HG03095 (cell line): Measurements from ENCODE around the gene IFITM2.
"Not testable (repeated sequence)": the region's sequence is repeated elsewhere in the genome, so short reads cannot be mapped to it uniquely, and the experiment has no call there.

Source experiments
- ATAC-seq: cut with Tn5 transposase; IDR thresholded peaks from one replicate; pipeline ENCODE4 v1.9.1; 2021; ENCODE audit warnings: moderate library complexity; ENCODE audit not compliant: unreplicated experiment

The IFITM2 gene

GRCh38 chr11:324156-324555 lies 16.5 kb downstream of the IFITM2 start:
- no peak for ATAC-seq

DNA sequence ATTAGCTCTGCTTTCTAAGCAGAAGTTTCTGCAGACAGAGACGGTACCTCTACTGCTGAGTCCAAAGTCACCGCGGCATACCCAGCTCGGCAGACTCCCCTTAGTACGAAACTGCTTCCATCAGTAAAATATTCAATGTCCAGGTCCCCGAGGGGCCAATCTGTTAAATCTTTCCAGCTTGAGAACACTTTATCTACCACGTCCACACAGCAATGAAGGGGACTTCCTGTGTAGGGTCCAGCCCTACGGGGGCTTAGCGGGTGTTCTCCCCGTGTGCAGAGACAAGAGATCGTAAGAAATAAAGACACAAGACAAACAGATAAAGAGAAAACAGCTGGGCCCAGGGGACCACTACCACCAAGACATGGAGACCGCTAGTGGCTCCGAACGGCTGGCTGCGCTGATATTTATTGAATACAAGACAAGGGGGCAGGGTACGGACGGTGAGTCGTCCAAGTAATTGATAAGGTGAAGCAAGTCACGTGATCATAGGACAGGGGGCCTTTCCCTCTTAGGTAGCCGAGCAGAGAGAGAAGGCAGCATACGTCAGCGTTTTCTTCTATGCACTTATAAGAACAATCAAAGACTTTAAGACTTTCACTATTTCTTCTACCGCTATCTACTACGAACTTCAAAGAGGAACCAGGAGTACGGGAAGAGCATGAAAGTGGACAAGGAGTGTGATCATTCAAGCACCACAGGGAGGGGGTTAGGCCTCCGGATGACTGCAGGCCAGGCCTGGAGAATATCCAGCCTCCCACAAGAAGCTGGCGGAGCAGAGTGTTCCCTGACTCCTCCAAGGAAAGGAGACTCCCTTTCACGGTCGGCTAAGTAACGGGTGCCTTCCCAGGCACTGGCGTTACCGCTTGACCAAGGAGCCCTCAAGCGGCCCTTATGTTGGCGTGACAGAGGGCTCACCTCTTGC lies 17.2 kb downstream of the IFITM2 start:
- ATAC-seq = not testable (repeated sequence)

GRCh38 chr11:325796-326591 lies 18.4 kb downstream of the IFITM2 start:
- no peak for ATAC-seq

GRCh38 chr11:326592-326841 lies 18.9 kb downstream of the IFITM2 start:
- no peak for ATAC-seq

DNA sequence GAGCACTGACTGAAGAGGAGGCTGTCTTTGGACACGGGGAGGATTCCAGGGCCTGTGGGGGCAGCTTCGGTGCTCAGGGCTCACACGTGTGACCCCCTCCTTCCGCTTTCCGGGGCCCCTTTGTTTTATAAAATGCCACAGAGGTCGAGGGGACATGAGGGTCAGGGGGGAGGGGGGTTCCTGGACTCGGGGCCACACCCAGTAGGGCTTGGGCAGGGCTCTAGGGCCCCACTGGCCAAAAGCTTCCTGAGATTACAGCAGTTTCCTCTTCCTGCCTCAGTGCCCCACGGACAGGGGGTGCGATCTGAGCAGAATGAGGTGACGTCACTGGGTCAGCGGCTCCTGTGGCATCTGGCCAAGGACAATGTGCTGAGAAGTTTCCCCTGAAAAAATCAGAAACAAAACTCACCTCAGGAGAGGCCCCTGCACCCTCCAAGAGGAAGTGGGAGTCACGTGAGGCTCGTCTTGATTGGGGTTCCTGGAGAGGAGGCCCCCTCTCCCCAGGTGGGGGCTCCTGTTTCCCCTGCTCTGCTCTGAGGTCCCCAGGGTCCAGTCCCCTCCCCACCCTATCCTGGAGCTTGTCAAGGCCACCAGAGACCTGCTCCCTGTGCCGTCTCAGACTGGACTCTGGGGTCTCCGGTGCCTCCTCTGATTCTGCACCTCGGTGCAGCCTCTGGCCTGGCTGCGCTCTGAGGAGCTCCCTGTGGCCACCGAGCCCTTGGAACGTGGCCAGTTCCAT lies 19.4 kb downstream of the IFITM2 start:
- peak; percentile 57 for ATAC-seq

GRCh38 chr11:327581-327923 lies 19.9 kb downstream of the IFITM2 start:
- no peak for ATAC-seq

DNA sequence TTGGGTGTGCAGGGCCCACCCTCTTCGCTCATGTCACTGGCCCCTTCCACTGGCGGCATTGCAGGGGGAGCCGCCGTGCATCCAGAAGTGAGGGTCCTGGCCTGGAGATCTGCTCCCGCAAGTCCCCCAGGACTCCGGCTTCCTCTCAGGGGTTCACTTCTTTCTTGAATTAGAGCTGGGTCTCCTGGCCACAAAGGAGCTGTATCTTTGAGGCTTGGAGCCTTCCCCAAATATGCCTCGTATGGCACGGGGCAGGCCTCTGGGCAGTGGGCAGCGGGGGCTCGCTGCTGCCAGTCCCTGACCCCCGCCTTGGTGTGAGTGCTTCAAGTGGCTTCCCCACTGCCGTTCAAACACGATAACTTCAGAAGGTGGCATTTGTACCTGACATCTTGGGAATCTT lies 20.4 kb downstream of the IFITM2 start:
- no peak for ATAC-seq

GRCh38 chr11:328516-329100 lies 21.0 kb downstream of the IFITM2 start:
- not testable (repeated sequence) for ATAC-seq

DNA sequence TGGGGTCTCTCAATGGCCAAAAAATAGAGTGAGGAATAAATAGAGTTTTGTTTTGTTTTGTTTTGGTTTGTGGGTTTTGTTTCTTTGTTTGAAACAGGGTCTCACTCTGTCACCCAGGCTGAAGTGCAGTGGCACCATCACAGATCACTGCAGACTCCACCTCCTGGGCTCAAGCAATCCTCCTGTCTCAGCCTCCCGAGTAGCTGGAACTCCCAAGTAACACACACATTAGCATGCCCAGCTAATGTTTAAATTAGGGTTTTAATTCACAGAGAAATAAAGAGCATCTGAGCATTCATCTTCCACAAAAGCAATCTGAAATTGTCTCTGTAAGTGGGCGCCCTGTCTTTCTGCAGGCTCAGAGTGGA lies 22.3 kb downstream of the IFITM2 start:
- no peak for ATAC-seq

GRCh38 chr11:330307-330693 lies 22.7 kb downstream of the IFITM2 start:
- ATAC-seq = no peak

DNA sequence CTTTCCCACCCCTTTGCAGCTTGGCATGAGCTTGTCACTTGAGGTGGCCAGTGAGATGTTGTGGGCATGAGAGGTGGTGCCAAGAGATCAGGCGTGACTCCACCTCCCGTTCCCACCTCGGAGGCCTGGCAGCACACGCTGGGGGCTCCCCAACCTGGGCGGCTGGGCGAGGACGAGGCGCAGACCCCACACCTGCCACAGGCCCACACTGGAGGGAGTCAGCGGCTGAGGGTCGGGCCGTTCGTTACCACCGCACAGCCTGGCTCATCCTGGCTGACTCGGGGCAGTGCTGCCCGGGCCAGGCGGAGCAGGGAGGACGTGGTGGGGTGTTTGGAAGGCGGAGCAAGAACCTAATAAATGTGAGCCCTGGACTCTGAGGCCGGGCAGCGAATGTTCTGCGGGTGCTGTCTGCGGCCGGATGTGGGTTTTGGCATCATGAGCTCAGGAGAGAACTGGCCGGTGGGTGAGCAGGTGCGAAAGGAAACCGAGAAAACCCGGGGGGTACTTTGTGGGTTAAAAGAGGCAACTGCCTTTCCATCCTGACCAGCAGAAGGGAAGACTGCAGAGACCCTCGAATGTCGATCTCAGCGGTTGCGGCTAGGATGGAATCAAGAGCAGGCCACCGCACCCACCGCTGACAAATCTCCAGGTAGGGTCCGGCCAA lies 23.2 kb downstream of the IFITM2 start:
- ATAC-seq = no peak

DNA sequence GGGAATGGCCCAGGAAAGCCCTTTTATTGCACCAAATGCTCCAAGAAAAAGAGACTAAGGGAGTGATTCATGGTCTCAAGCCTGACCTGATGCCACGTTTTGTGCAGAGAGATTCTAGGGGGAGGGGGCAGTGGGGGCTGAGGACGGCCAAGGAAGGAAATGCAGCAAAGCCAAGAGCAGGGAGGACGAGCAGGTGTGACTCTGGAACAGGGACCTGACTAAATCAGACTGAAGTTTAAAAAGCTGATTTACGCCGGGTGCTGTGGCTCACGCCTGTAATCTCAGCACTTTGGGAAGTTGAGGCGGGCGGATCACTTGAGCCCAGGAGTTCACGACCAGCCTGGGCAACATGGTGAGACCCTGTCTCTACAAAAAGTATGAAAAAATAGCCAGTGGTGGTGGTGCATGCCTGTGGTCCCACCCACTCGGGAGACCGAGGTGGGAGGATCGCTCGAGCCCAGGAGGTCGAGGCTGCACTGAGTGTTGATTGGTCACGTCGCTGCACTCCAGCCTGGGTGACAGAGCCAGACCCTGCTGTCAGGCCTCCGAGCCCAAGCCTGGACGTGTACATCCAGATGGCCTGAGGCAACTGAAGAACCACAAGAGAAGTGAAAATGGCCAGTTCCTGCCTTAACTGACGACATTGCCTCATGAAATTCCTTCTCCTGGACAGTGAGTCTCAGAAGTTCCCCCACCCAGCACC lies 23.9 kb downstream of the IFITM2 start:
- ATAC-seq = no peak

DNA sequence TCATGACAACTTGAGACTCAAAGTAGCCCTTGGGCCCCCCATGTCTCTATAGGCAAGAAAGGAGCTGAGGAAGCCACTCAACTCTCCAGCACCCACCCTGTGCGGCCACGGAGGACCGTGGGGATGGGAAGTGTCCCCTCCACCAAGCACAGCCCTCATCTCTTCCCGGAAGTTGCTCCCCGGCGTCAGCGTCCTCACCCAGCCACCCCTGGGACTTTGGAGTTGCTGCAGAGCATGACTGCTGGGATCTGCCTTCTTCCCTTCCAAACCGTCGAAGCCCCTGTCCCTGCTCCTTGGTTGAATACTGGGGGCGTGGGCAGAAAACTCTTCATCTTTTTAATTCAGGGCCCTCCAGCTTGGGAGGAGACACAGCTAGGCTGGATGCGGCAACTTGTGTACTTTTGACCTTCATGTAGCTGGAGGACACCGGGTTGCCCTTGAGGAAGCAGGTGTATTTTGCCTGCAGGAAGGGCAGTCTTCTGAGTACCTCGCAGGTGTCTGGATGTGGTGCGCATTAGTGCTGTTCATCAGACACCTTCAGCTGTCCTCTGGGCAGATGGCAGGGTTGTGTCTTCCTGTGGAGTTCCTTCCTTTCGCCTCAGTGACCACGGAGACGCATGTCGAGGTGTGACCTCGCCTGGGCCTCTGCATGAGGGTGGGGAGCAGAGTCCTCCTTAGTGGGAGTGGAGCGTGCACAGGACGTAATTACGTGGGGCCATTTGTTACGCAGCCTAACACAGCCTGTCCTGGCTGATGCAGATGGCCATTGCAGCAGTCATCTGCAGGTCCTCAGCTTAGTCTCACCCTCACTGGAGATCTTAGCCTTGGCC lies 25.2 kb downstream of the IFITM2 start:
- ATAC-seq = no peak

DNA sequence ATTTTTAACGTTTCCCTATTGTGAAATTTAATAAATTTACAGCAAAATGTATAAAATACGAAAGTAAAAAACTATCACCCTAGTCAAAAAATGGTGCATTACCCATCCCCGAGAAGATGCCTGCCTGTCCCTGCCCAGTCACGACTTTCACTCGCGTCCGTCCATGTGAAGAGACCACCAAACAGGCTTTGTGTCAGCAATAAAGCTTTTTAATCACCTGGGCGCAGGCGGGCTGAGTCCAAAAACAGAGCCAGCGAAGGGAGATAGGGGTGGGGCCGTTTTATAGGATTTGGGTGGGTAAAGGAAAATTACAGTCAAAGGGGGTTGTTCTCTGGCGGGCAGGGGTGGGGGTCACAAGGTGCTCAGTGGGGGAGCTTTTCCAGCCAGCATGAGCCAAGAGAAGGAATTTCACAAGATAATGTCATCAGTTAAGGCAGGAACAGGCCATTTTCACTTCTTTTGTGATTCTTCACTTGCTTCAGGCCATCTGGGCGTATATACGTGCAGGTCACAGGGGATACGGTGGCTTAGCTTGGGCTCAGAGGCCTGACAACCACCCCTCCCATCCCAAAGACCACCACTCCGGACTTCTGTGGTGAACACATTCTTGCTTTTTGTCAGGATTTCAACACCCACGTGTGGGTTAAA lies 26.1 kb downstream of the IFITM2 start:
- not testable (repeated sequence) for ATAC-seq

- ATAC-seq = no peak
Observed at GRCh38 chr11:334264-334994, 26.8 kb downstream of the IFITM2 start.

DNA sequence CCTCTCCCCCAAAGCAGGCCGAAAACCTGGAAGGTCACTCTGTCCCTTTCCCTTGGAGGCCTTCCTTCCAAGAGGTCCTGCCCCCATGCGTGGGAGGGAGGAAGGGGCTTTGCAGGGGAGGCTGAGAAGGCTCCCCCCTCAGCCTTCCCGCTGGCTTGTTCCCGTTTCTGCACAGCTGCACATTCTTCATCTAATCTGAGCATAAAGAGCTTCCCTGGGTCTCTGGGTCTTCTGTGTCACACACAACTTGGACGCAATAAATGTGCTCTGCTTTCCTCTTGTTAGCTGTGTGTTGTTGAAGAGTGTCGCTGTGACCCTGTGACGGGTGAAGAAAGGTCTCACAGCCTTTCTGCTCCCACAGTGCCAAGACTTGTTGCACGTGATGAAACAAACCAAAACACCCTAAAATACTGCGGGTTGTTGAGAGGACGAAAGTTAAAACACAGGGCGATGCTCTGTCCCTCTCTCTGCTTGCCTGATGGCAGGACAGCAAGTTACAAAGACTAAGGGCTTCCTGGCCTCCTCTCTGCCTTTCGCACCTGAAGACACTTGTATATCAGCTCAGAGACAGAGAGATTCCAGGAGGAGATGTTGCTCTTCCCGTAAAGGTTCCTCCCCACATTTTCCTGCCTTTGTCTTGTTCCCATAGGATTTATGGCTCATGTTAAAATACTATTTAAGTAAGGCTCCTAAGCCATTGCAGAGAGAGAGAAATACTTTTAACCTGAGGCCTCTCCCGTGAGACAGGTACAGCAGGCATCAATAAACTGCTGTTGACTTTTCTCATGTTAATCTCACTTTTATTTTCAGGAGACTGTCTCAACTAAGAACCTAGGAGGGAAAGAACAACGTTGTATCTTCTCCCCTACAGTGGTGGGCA lies 28.4 kb downstream of the IFITM2 start:
- ATAC-seq = no peak

DNA sequence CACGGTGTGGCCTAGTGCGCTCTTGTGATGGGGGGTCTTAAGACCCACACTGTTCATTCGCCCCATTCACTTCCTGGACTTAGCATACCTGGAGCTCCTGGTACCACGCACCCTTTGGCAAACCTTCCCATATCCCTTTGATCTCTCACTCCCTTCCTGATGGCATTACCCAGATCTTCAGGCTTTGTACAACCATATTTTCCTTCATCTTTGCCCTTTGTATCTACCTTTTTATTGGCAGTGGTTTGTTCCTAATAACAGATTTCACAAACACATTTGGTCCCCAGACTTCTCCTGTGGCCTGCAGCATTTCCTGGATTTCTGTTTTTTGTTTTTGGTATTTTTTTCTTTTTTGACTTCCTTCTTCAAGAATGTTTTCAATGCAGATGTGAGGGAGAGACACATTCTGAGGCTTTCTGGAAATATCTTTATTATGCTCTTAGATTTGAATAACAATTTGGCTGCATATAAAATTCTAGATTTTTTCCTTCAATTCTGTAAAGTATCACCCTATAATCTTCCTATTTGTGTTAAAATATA lies 29.1 kb downstream of the IFITM2 start:
- no peak for ATAC-seq
